ENCODE measurements around the gene PLCH1. TPM values are rescaled to one million over a fixed set of nuclear protein-coding genes. Genes with fewer than 3 reads are reported as not detected.
A peak's percentile ranks its signal among the peaks of the same experiment; 100 is the strongest.

Gene PLCH1
- total and polyA plus RNA-seq, 2 of the 13 experiments (the other 11 are each of a cell fraction or from before 2014, with no cell fraction given) = 2.0 to 3.0 TPM

DNA sequence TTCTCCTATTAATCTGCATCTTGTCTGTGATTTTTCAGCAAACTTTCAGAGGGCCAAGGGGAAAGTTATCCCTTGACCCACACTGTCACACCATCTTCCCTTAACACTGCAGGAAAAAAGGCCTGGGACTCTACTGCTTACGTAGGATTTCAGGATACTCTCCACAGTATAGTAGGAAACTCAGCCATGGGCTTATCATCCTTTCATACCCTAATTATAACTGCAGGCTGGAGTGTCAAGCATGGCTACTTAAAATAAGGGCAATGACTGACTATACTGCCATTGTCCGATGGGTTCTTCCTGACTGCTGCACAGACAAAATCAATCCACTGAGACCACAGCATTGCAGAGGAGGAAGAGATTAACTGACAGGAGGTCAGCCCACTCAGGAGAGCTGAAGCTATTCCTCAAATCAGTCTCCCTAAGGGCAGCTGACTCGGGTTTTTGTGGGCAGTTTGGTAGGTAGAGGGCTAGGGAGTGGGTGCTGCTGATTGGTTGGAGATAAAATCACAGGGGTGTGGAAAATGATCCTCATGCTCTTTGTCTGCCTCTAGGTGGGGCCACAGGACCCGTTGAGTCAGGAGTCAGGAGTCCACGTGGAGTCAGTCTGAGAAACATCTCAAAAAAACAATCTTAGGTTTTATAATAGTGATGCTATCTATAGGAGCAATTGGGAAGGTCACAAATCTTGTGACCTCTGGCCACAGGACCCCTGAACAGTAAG, 333.2 kb downstream of the PLCH1 start (continued):
- TF ChIP-seq MLLT10 (CRISPR knock-in tag; IDR thresholded peaks at IDR 0.05) (no peak), SMC3 (IDR thresholded peaks at IDR 0.05; ENCODE audit: low read length) (peak; percentile 41; the same call in 1 of the 2 replicates), STAT5B (CRISPR knock-in tag; IDR thresholded peaks at IDR 0.05) (no peak), ZNF180 (CRISPR knock-in tag; IDR thresholded peaks at IDR 0.05; ENCODE audit: borderline replicate concordance, low read depth) (no peak), STAG1 (CRISPR knock-in tag; IDR thresholded peaks at IDR 0.05) (peak; percentile 52), ZFP82 (CRISPR knock-in tag; IDR thresholded peaks at IDR 0.05; ENCODE audit: borderline replicate concordance) (no peak), TFAP4 (IDR thresholded peaks at IDR 0.05; ENCODE audit: borderline replicate concordance, low read depth) (no peak)

GRCh38 chr3:155409336-155409735, 335.5 kb downstream of the PLCH1 start:
- intact Hi-C loops (cut with micrococcal nuclease; ENCODE audit: unreplicated experiment) = no loop called here
- TF ChIP-seq GFI1 (CRISPR knock-in tag; IDR thresholded peaks at IDR 0.05; ENCODE audit: borderline replicate concordance) = no peak
- TF ChIP-seq, protein P1, sequence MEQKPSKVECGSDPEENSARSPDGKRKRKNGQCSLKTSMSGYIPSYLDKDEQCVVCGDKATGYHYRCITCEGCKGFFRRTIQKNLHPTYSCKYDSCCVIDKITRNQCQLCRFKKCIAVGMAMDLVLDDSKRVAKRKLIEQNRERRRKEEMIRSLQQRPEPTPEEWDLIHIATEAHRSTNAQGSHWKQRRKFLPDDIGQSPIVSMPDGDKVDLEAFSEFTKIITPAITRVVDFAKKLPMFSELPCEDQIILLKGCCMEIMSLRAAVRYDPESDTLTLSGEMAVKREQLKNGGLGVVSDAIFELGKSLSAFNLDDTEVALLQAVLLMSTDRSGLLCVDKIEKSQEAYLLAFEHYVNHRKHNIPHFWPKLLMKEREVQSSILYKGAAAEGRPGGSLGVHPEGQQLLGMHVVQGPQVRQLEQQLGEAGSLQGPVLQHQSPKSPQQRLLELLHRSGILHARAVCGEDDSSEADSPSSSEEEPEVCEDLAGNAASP (CRISPR knock-in tag; IDR thresholded peaks at IDR 0.05; ENCODE audit: borderline replicate concordance) = no peak
- no peak for TF ChIP-seq RARG (CRISPR knock-in tag; IDR thresholded peaks at IDR 0.05; ENCODE audit: low read depth)
- no peak for TF ChIP-seq ZNF605 (CRISPR knock-in tag; IDR thresholded peaks at IDR 0.05)
- no peak for TF ChIP-seq WIZ (CRISPR knock-in tag; IDR thresholded peaks at IDR 0.05)
- TF ChIP-seq SSRP1 (CRISPR knock-in tag; IDR thresholded peaks at IDR 0.05) = no peak
- no peak for TF ChIP-seq ZC3H4 (CRISPR knock-in tag; IDR thresholded peaks at IDR 0.05; ENCODE audit: borderline replicate concordance)
- TF ChIP-seq ARID5B (CRISPR knock-in tag; IDR thresholded peaks at IDR 0.05) = no peak
- TF ChIP-seq RFX5 (IDR thresholded peaks at IDR 0.05; ENCODE audit: low read depth, low read length) = no peak

More at GRCh38 chr3:155409336-155409735, 335.5 kb downstream of the PLCH1 start:
- no peak overlapping the region for H3K4me3 ChIP-seq (replicated peaks in 1 of 3; ENCODE audit: insufficient read depth in 1 of 3, low read depth in 2 of 3, low read length in 3 of 3)
- no peaks in the 10 kb centered on the region for H3K27me3 ChIP-seq (ENCODE audit: control insufficient read depth in 1 of 2, insufficient read depth in 2 of 2, low read length in 2 of 2)
- H3K27ac ChIP-seq (ENCODE audit: extremely low read length, insufficient read depth, low read length) = no peak overlapping the region
- H4K20me1 ChIP-seq (ENCODE audit: insufficient read depth, low read length) = no peaks in the 10 kb centered on the region
- DNase-seq (ENCODE audit: low spot score) (no peak), FAIRE-seq (no peak), ATAC-seq (no peak)
- no TSS peak for BruUV-seq (replicated peaks)
- H3K4me1 ChIP-seq (ENCODE audit: insufficient read depth, low read length) = no peaks in the 10 kb centered on the region
- POLR2A ChIA-PET = no interaction called here
- no peaks in the 10 kb centered on the region for H3K36me3 ChIP-seq (replicated peaks in 1 of 2; ENCODE audit: control insufficient read depth in 1 of 2, insufficient read depth in 2 of 2, low read length in 2 of 2)
- CTCF ChIA-PET (ENCODE audit: low intra/inter-chr PET ratio, low total read pairs) = no interaction called here
- H3K9ac ChIP-seq (ENCODE audit: insufficient read depth, low read depth, low read length) = no peak overlapping the region
- in situ Hi-C loops (cut with HindIII; ENCODE audit: extremely low pct_ligation_motif_present, low pct_unique_long_range_greater_than_20kb) = no loop called here
- H3K4me2 ChIP-seq (ENCODE audit: low read depth, low read length) = no peak overlapping the region
- H3K79me2 ChIP-seq (ENCODE audit: insufficient read depth, low read length) = no peaks in the 10 kb centered on the region
- no peaks in the 10 kb centered on the region for H3K9me3 ChIP-seq (ENCODE audit: low read length)
- H2AFZ ChIP-seq (ENCODE audit: low read length) = no peak overlapping the region

Measured in HepG2 (cell line).